T-helper 1 cell (primary cell): ENCODE data around the gene RBPMS2.
"Not testable (repeated sequence)": the region's sequence is repeated elsewhere in the genome, so short reads cannot be mapped to it uniquely, and the experiment has no call there.

Source experiments
- DNase-seq, 5 donors: peaks; one replicate each; pipeline ENCODE4 v3.0.0-alpha.2; 2012 to 2020
- total RNA-seq, 4 donors: gene quantifications; one replicate each; lab custom pipeline; 2026; lab: John Stamatoyannopoulos, UW

The RBPMS2 gene
- 0 reads per million in 4 donors for total RNA-seq

- no peak for DNase-seq
These were observed at the start of gene RBPMS2 for GRCh38 chr15:64775551-64776401. TSS of gene RBPMS2 (minus strand) at chr15:64775589. CDS start at chr15:64775319, 270 bp downstream.

- DNase-seq, result no peak
These were observed 49.6 kb upstream of the RBPMS2 start for GRCh38 chr15:64824929-64825430.

- DNase-seq, result no peak
These were observed 41.1 kb upstream of the RBPMS2 start for GRCh38 chr15:64816452-64816851.

- DNase-seq, result not testable (repeated sequence)
These were observed 39.6 kb upstream of the RBPMS2 start for GRCh38 chr15:64814965-64815364.

GRCh38 chr15:64814283-64814682 lies 38.9 kb upstream of the RBPMS2 start:
- DNase-seq, result not testable (repeated sequence)

- no peak for DNase-seq
These were observed 37.7 kb upstream of the RBPMS2 start for GRCh38 chr15:64813075-64813474.

- DNase-seq, result no peak
These were observed 35.3 kb upstream of the RBPMS2 start for GRCh38 chr15:64810497-64811326.

GRCh38 chr15:64809649-64810496 lies 34.5 kb upstream of the RBPMS2 start:
- DNase-seq, result peak in 4 of 5 donors; percentile 43 to 70 (median 47)

GRCh38 chr15:64808785-64809453 lies 33.5 kb upstream of the RBPMS2 start:
- DNase-seq, result no peak

- no peak for DNase-seq
These were observed 32.4 kb upstream of the RBPMS2 start for GRCh38 chr15:64807751-64808222.

- DNase-seq, result no peak
These were observed 31.8 kb upstream of the RBPMS2 start for GRCh38 chr15:64807051-64807749.

GRCh38 chr15:64806509-64806908 lies 31.1 kb upstream of the RBPMS2 start:
- no peak for DNase-seq

- DNase-seq, result no peak
These were observed 29.2 kb upstream of the RBPMS2 start for GRCh38 chr15:64804619-64805018.

GRCh38 chr15:64803526-64803925 lies 28.1 kb upstream of the RBPMS2 start:
- DNase-seq, result no peak

GRCh38 chr15:64800476-64800875 lies 25.1 kb upstream of the RBPMS2 start:
- no peak for DNase-seq

- not testable (repeated sequence) for DNase-seq
These were observed 23.5 kb upstream of the RBPMS2 start for GRCh38 chr15:64798905-64799304.

- not testable (repeated sequence) for DNase-seq
These were observed 20.5 kb upstream of the RBPMS2 start for GRCh38 chr15:64795921-64796320.

GRCh38 chr15:64795299-64795698 lies 19.9 kb upstream of the RBPMS2 start:
- not testable (repeated sequence) for DNase-seq

- DNase-seq, result no peak
These were observed 16.9 kb upstream of the RBPMS2 start for GRCh38 chr15:64792282-64792681.

- DNase-seq, result no peak
These were observed 16.0 kb upstream of the RBPMS2 start for GRCh38 chr15:64791401-64791800.

- DNase-seq, result no peak
These were observed 8.4 kb upstream of the RBPMS2 start for GRCh38 chr15:64783796-64784195.
